Hematopoietic multipotent progenitor cell treated with erythropoietin and hydrocortisone succinate and interleukin-3 and kit ligand, for 6 days (in vitro differentiated cells): ENCODE data around the gene OR2B2.
A peak's percentile ranks its signal among the peaks of the same experiment; 100 is the strongest.
"Not testable (repeated sequence)": the region's sequence is repeated elsewhere in the genome, so short reads cannot be mapped to it uniquely, and the experiment has no call there.

ENCODE experiments used
- DNase-seq: peaks from one replicate; pipeline ENCODE4 v3.0.0-alpha.2; 2015

The OR2B2 gene

DNA sequence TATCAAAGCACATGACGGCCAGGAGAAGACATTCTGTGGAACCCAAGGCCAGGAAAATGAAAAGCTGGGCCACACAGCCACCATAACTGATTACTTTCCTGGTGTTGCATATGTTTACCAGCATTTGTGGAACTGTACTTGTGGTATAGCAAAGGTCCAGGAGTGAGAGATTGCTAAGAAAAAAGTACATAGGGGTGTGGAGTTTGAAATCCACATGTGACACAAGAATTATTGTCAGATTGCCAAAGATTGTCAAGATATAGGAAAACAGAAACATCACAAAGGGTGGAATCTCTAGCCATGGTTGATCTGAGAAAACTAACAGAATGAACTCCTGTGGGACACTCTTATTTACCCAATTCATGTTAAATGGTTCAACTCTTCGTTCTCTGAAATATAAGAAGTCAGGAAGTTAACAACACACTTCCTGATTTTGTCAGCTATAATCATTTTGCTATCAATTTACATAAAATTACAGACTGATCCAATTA lies at the start of gene OR2B2:
Gene OR2B2 (minus strand): TSS at position 441 of the 491 bp plus-strand sequence. CDS start 77 bp downstream, at position 364.
- DNase-seq, result peak; percentile 63

DNA sequence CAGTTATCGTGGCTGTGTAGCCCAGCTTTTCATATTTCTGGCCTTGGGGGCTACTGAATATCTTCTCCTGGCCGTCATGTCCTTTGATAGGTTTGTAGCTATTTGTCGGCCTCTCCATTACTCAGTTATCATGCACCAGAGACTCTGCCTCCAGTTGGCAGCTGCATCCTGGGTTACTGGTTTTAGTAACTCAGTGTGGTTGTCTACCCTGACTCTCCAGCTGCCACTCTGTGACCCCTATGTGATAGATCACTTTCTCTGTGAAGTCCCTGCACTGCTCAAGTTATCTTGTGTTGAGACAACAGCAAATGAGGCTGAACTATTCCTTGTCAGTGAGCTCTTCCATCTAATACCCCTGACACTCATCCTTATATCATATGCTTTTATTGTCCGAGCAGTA lies 45.3 kb upstream of the OR2B2 start:
- no peak for DNase-seq

DNA sequence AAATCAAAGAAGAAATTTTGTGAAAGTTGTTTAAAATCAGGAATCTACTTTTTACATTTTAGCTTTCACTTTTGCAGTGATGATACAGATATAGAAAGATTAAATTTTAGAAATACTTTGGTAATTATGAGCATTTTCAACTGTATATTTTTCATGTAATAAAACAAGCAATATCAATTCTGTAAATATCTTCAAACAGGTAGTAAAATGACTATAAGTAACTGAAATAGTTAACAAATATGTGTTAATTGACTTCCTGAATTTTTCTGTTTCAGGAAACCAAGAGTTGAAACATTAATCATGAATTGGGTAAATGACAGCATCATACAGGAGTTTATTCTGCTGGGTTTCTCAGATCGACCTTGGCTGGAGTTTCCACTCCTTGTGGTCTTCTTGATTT lies 44.7 kb upstream of the OR2B2 start, which contains the start of gene OR2B6:
Gene OR2B6 (plus strand): TSS at position 301 of the 400 bp plus-strand sequence. CDS start 0 bp downstream, at position 301.
- DNase-seq, result no peak

DNA sequence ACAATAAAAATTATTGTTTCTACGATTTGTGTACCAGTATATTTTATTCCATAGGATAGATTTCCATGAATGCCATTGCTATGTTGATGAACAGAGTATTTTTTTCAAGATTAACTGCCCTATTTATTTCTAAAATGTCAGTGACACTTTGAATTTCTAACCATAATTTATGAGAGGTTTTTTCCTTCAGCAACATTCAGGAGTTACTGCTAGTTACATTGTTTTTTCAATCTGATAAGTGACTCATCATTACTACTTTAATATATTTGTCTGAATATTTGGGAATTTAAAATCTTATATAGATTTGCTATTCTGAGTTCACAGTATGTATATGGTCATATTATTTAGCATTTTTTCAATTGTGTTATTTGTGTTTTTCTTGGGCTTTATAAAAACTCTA lies 38.8 kb upstream of the OR2B2 start:
- DNase-seq, result no peak

DNA sequence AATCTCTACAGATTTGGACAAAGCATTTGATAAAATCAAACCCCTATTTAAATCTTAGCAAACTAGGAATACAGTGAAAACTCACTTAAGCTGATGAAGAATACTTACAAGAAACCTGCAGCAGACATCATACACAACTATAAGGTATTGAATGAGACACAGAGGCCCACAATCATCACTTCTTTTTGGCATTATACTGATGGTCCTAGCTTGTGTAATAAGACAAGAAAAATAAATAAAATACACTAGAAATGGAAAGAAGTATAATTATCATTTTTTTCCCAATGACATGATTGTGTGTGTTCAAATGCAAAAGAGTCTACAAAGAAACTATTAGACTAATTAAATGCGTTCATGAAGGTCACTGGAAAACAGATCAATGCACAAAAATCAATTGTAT lies 36.0 kb upstream of the OR2B2 start:
- no peak for DNase-seq

DNA sequence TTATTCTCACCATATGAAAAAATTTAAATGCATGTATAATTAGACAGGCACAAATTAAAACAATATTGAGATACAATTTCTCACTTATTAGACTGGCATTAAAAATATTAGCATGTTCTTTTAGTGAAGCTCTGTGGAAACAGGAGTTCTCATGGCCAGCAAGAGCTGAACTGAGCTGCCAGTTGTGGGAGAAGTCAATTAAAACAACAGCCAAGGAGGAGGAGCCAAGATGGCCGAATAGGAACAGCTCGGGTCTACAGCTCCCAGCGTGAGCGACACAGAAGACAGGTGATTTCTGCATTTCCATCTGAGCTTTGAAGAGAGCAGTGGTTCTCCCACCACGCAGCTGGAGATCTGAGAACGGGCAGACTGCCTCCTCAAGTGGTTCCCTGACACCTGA lies 30.9 kb upstream of the OR2B2 start:
- DNase-seq, result not testable (repeated sequence)

DNA sequence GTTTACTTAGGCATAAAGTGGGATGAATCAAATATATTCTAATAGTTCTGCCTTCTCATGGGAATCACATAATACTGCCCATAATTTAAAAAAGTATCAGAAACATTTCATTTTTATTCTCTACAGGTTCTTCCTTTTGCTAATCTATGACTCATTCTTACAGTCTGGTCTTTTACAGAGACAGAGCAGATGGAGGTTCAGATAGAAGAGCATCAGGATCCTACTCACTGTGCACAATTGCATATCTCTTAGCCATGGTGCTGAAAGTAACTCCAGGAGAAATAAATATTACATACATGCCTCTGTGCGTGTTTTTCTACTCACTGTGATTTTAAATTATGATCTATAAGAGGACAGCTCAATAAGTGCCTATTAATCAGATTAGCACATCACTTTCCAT lies 28.6 kb upstream of the OR2B2 start:
- DNase-seq, result peak; percentile 45

DNA sequence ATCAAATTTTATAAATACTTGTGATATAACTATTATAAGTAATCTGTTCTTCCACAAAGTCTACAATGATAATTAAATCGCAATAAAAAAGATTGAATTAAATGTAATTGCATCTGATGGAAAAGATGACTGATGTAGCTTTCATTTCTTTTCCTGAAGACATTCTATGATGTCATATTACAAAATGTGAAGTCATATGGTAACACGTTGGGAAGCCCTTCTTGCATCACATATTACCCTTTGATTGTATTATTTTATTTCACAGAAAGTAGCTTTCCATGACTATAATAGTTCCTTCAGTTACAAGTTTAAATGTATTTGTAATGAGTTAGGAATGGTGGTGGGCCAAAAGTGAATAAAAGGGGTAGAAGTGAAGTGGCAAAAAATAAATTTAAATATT lies 19.0 kb upstream of the OR2B2 start:
- no peak for DNase-seq

DNA sequence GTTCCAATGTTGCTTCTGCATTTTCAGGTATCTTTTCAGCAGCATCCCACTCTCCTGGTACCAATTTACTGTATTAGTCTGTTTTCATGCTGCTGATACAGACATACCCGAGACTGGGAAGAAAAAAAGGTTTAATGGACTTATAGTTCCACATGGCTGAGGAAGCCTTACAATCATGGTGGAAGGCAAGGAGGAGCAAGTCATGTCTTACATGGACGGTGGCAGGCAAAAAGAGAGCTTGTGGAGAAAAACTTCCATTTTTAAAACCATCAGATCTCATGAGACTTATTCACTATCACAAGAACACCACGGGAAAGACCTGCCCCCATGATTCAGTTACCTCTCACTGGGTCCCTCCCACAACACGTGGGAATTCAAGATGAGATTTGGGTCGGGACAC lies 17.7 kb upstream of the OR2B2 start:
- not testable (repeated sequence) for DNase-seq

DNA sequence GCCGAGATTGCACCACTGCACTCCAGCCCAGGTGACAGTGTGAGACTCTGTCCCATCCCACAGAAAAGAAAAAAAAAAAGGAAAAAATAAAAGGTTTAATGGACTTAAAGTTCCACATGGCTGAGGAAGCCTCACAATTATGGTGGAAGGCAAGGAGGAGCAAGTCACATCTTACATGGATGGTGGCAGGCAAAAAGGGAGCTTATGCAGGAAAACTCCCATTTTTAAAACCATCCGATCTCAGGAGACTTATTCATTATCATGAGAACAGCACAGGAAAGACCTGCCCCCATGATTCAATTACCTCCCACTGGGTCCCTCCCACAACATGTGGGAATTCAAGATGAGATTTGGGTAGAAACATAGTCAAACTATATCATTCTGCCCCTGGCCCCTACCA lies 15.8 kb upstream of the OR2B2 start:
- DNase-seq, result not testable (repeated sequence)

DNA sequence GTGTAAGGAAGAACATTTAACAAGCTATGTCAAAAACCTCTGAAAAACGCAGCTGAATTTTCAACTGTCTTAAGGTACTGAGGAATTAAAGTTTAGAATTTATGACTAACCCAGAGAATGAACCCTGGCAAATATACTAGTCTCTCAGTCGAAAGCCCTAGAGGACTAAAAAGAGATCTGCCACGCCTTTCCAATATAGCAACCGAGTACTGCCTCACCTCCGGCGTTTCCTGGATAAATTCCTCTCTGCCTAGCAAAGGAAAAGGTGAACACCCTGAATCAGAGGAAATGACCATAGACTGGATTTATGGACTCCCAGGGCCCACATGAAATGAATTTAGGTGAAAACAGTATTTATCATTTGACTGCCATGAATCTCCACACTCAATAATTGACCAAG lies 12.0 kb upstream of the OR2B2 start:
- DNase-seq, result no peak

DNA sequence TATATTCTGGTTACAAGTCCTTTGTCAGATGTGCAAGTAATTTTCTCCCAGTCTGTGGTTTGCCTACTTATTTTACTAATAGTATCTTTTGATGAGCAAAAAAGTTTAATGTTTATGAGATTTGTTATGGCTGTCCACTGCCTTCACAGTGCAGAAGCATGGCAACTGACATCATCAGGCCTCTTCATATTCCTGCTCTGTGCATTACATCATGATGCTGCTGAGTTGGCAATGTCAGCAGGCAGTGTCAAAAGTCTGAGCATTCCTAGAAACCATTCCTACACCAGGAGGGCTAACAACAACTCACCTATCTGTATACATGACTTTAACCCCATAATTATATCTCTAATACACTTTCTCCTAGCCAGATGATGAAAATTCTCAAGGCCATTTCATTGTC lies 10.8 kb upstream of the OR2B2 start:
- no peak for DNase-seq

DNA sequence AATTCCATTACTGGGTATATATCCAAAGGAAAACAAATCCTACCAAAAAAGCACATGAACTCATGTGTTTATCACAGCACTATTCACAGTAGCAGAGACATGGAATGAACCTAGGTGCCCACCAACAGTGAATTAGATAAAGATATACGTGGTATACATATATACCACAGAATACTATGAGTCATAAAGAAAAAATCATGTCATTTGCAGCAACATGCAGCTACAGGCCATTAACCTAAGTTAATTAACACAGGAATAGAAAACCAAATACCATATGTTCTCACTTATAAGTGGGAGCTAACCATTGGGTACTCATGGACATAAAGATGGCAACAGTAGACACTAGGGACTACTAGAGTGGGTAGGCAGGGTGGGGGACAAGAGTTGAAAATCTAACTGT lies 4.2 kb downstream of the OR2B2 start:
- DNase-seq, result no peak

DNA sequence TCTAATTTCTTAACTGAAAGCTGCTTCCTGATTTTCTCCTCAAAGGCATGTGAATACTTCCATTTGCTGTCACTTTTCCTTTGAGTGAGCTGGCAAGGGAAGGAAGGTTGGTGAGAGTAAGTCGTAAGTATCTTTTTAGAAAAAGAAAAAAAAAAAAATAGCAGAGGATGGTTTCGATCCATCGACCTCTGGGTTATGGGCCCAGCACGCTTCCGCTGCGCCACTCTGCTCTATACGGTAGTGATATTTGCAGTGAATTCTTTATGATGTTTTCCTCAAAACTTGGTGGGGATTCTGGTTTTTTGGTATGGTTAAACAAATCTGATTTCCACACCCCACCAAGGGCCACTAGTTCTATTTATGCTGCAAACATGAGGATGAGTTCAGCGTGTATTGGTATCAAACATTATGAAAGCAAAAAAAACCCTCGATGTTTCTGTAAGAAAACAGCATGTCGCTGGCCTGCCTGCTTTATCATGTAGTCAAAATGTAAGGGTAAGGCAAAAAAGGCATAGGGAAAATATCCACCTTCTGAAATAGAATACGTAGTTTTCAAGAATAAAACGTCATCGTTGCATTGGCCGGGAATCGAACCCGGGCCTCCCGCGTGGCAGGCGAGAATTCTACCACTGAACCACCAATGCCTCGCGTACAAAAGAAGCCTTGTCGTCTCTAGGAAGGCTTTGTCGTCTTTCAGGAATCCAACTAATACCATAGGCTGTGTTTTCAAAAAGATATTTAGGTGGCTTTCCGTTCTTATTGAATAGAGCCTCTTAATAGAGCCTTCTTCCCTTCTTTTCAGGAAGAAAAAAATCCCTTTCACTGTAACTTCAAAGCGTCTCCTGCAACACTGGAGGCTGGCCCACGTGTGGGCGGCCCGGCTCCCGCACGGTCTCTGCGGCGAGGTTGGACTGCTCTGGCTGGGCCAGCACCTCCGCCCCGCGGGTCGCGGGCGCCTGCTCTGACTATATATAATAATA lies 9.6 kb downstream of the OR2B2 start:
- peak; percentile 87 for DNase-seq

DNA sequence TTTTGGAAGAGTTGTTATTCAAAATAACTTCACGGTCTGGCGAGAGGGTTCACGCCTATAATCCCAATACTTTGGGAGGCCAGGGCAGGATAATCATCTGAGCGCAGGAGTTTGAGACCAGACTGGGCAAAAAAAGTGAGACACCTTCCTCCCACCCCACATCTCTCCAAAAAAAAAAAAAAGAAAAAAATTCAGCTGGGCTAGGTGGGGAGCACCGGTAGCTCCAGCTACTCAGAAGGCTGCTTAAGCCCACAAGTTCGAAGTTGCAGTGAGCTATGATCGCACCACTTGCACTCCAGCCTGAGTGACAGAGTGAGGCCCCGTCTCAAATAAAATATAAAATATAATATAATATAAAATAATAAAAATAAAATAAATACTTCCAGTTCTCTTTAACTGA lies 10.4 kb downstream of the OR2B2 start:
- DNase-seq, result no peak

DNA sequence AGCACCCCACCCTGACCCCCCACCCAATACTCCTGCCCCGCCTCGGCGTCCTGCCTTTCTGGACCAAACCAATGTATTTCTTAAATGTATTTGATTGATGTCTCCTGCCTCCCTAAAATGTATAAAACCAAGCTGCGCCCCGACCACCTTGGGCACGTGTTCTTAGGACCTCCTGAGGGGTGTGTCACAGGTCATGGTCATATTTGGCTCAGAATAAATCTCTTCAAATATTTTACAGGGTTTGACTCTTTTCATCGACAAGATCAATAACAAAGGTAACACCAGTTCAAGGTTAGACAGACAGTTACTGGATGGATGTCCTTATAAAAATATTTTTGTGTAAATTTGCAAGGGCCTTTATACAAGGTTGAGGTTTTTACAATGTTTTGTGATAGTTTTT lies 12.0 kb downstream of the OR2B2 start:
- not testable (repeated sequence) for DNase-seq

DNA sequence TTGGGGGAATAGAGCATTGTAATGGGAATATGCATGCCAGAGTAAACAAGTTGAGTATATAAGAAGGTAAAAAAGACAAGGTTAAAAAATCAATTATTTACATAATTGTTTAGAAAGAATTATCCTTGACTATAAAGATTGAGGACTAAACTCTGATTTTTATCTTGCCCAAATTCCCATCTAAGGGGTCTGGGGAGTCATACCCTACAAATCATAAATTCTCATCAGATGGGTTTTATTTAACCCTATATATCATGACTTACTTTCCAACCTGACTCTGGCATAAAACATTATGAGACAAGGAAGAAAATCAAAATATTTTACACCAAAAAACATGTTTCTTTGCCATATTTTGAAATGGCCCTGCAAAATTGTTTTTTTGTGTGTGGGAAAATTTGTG lies 12.7 kb downstream of the OR2B2 start:
- DNase-seq, result no peak

DNA sequence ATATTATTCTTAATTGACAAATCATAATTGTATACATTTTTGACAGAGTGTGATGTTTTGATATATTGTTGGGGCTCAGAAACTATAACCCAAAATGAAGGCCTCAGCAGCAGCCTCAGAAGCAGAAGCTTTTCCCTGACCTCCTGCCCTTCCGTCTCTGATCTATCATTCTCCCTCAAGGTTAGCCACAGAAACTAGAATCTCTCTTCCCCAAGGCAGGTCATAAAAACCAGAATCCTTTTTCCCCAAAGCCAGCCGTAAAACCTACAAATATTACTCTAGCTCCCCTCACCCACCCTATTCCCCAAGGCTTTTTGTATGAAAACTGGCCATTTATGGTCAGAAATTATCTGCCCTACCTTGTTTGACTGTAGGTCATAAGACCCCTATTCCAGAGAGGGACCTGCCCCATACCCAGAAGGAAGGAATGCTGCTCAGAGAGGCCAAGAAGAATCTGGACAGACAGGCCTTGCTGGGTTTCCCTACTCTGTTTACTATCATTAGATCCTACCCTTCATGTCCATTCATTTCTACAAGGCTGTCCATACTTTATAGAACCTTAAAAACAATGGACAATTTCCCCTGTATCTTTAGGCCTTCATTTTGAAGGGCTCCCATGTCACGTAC lies 14.5 kb downstream of the OR2B2 start:
- DNase-seq, result no peak

DNA sequence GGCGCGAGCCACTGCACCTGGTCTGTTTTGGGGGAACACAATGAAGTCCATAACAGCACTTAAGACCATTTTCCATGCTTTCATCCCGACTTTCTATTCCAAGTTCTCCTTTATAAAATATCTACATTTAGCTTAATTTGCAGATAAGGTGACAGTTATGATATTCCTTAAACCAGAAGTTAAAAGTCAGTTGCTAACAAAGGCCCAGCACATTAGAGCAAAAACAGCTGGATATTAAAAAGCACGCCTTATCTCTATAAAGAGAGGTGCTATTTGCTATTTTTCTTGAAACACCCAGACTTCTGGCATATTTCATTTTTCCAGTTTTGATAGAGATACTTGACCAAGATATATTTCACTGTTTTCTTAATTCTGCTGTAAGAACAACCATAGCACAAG lies 15.8 kb downstream of the OR2B2 start:
- DNase-seq, result no peak

DNA sequence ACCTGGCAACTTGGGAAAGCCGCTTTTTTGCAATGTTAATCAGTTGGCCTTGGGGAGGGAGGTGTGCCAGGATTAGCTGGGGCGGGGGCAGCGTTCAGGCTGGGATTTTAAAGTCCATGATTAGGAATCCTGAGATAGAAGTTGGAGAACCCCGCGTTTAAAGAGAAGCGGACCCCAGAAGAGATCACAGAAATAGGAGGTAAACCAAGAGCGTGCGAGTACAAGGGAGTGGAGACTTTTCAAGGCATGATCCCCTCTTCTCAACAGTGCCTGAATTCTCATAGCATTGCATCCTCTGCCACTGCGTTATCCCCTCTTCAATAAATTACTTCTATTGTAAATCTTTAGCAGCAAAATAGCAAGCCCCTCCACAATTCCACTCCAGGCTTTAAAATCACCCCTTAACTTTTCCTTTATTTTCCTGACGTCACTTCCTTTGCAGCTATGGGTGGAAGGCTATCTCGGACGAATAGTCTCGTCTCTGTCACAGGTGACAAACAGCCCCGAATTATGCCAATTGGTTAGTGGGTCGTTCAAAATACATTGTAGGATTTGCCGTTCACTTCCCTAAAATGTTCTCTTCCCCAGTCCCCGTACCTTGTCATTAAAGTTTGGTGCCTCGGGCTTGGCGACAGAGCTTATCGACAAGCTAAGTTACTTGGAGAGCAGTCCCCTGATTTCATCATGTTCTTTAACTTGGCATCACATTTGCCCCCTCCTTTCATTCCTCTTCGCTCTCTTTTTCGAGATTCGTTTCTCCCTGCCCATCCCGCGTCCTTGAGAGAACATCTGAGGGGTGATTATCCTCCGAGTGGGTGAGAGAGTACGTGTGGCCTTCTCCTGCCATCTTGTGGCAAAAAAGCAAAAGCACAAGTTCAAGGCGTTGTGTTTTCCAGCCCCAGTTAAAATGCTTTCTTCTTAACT lies 17.1 kb downstream of the OR2B2 start:
- DNase-seq, result peak; percentile 95

DNA sequence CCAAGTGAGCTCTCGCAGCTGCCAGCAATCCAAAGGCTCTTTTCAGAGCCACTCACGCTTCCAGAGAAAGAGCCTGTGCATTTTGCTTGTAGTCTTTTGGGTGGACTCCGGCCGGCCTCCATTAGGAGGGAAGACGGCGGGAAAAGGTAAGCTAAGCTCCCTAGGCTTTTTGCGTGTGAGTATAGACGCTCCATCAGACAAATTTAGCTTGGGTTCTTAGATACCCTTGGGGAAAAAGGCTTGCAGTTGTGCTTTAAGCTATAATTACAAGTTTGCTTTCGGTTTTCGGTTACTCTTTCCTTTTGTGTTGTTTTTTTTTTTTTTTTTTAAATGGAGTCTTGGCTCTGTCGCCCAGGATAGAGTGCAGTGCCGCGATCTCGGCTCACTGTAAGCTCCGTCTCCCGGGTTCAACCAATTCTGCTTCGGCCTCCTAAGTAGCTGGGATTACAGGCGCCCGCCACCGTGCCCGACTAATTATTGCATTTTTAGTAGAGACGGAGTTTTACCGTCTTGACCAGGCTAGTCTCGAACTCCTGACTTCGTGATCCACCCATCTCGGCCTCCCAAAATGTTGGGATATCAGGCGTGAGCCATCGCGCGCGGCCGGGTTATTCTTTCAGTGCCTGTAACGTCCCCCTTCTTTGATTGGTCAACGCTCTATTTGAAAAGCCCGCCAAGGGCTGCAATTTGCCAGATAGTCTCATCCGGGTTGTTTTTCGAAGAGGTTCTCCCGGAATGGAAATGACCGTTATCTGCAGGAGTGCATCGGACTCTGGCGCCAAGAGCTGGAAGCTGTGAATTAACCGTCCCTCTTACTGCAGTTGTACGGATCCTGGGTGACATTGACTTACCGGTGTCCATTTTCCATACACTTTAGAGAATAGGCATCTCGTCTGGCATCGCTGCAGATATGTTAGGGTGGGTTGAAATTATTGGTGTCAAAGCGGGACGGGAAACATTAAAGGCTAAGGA lies 18.1 kb downstream of the OR2B2 start:
- DNase-seq, result peak; percentile 97
